ENCODE measurements around the gene ARAP2.

DNA sequence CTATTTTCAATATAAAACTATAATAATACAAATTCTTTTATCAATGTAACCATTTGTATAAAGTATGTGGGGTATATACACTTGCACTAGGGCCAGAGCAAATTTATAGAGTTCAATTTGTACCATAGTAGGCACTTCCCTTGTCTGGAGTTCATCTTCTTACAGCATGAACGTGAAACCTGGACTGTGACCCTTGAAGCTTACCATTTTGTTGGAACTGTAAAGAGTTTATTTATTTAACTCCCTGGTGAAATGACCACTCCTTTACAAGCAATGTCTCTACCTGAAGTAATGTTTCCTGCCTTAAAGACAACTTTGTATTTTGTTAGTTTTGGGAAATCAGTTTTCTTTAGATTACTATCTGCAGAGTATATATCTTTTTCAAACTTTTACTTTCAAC, 188.2 kb downstream of the ARAP2 start:
- TF ChIP-seq, protein P1, sequence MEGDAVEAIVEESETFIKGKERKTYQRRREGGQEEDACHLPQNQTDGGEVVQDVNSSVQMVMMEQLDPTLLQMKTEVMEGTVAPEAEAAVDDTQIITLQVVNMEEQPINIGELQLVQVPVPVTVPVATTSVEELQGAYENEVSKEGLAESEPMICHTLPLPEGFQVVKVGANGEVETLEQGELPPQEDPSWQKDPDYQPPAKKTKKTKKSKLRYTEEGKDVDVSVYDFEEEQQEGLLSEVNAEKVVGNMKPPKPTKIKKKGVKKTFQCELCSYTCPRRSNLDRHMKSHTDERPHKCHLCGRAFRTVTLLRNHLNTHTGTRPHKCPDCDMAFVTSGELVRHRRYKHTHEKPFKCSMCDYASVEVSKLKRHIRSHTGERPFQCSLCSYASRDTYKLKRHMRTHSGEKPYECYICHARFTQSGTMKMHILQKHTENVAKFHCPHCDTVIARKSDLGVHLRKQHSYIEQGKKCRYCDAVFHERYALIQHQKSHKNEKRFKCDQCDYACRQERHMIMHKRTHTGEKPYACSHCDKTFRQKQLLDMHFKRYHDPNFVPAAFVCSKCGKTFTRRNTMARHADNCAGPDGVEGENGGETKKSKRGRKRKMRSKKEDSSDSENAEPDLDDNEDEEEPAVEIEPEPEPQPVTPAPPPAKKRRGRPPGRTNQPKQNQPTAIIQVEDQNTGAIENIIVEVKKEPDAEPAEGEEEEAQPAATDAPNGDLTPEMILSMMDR (conservative IDR thresholded peaks at IDR 0.05) = no peak
- no peak for TF ChIP-seq EZH2 (IDR thresholded peaks at IDR 0.05; ENCODE audit: low read depth)

Measured in PC-9 (cell line).